ENCODE data around the gene NIM1K.

DNA sequence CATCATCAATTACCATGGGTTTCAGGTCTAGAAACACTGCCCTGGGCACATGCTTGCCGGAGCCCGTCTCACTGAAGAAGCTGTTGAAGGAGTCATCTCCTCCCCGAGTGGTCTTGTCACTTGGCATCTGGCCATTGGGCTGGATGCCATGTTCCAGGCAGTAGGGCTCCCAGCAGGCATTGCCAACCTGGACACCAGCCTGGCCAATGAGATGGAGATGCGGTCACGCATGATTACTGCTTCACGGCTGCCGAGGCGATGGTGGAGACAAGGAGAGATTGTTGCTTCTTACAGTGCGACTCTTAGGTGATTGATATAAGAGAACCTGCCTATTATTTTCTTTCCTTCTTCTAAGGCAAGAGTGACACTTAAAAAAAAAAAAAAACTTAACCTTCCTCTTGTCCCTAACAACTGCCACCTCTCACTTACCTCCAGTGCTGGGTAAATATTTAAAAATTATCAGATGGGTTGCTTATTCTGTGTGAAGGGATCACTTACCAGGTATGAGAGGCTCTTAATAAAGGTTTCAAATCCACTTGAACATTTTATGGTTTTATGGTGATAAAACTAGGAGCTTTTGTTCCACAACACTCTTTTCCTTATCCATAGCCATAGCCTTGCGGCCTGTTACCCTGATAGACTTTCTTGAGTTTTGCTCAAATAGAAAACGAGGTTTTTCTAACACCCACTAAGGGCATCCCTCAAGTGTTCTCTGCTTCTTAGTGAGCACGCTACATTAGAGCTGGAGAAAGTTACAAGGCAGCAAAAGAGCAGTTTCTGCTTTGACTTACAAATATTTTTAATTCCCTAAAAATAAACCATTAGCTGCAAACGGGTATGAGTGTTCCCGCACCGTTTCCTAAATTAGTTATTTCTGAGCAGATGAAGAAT, 41.2 kb downstream of the NIM1K start:
- TF ChIP-seq, protein P1, sequence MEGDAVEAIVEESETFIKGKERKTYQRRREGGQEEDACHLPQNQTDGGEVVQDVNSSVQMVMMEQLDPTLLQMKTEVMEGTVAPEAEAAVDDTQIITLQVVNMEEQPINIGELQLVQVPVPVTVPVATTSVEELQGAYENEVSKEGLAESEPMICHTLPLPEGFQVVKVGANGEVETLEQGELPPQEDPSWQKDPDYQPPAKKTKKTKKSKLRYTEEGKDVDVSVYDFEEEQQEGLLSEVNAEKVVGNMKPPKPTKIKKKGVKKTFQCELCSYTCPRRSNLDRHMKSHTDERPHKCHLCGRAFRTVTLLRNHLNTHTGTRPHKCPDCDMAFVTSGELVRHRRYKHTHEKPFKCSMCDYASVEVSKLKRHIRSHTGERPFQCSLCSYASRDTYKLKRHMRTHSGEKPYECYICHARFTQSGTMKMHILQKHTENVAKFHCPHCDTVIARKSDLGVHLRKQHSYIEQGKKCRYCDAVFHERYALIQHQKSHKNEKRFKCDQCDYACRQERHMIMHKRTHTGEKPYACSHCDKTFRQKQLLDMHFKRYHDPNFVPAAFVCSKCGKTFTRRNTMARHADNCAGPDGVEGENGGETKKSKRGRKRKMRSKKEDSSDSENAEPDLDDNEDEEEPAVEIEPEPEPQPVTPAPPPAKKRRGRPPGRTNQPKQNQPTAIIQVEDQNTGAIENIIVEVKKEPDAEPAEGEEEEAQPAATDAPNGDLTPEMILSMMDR (IDR thresholded peaks at IDR 0.05): no peak
- TF ChIP-seq POLR2A (IDR thresholded peaks at IDR 0.05; ENCODE audit: low read depth) (no peak), EP300 (IDR thresholded peaks at IDR 0.05) (no peak)

Measured in esophagus muscularis mucosa (tissue), 4 donors.